ENCODE results near the gene SGSH.

Gene SGSH

DNA sequence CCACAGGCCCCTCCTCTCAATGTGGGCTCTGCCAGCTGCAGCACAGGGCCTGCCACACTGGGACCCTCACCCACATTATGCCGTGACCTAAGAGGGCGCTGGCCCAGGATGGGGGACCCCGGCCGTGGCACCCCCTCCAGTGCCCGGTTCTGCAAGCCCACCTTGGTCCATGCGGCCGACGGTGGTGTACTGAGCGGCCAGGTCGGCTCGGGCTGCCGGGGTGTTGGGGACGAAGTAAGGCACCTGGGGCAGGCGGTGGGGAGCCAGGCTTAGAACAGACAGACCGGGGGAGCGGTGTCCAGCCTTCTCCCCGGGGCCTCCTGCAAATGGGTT is 6.5 kb downstream of the SGSH start:
- no peak for ATAC-seq
- TF ChIP-seq TOX (CRISPR knock-in tag; IDR thresholded peaks at IDR 0.05; ENCODE audit: borderline replicate concordance) (no peak), TCF4 (CRISPR knock-in tag; IDR thresholded peaks at IDR 0.05; ENCODE audit: borderline replicate concordance) (no peak), ESRRG (CRISPR knock-in tag; IDR thresholded peaks at IDR 0.05) (no peak), ZFP3 (CRISPR knock-in tag; IDR thresholded peaks at IDR 0.05) (no peak), ZNF70 (CRISPR knock-in tag; IDR thresholded peaks at IDR 0.05) (no peak), ZNF8 (CRISPR knock-in tag; IDR thresholded peaks at IDR 0.05) (no peak), ZC3H10 (CRISPR knock-in tag; IDR thresholded peaks at IDR 0.05) (no peak), SNAI2 (CRISPR knock-in tag; IDR thresholded peaks at IDR 0.05) (no peak), ZFP30 (CRISPR knock-in tag; IDR thresholded peaks at IDR 0.05) (no peak), CSDC2 (CRISPR knock-in tag; IDR thresholded peaks at IDR 0.05) (no peak), GLIS3 (CRISPR knock-in tag; IDR thresholded peaks at IDR 0.05) (no peak), ZNF565 (CRISPR knock-in tag; conservative IDR thresholded peaks at IDR 0.05; ENCODE audit: low read depth) (no peak), PPARA (CRISPR knock-in tag; IDR thresholded peaks at IDR 0.05; ENCODE audit: borderline replicate concordance) (no peak), BACH2 (CRISPR knock-in tag; IDR thresholded peaks at IDR 0.05; ENCODE audit: borderline replicate concordance) (no peak)
- TF ChIP-seq, protein P1, sequence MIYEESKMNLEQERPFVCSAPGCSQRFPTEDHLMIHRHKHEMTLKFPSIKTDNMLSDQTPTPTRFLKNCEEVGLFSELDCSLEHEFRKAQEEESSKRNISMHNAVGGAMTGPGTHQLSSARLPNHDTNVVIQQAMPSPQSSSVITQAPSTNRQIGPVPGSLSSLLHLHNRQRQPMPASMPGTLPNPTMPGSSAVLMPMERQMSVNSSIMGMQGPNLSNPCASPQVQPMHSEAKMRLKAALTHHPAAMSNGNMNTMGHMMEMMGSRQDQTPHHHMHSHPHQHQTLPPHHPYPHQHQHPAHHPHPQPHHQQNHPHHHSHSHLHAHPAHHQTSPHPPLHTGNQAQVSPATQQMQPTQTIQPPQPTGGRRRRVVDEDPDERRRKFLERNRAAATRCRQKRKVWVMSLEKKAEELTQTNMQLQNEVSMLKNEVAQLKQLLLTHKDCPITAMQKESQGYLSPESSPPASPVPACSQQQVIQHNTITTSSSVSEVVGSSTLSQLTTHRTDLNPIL (CRISPR knock-in tag; IDR thresholded peaks at IDR 0.05; ENCODE audit: low read depth): no peak
- TF ChIP-seq, protein P2, sequence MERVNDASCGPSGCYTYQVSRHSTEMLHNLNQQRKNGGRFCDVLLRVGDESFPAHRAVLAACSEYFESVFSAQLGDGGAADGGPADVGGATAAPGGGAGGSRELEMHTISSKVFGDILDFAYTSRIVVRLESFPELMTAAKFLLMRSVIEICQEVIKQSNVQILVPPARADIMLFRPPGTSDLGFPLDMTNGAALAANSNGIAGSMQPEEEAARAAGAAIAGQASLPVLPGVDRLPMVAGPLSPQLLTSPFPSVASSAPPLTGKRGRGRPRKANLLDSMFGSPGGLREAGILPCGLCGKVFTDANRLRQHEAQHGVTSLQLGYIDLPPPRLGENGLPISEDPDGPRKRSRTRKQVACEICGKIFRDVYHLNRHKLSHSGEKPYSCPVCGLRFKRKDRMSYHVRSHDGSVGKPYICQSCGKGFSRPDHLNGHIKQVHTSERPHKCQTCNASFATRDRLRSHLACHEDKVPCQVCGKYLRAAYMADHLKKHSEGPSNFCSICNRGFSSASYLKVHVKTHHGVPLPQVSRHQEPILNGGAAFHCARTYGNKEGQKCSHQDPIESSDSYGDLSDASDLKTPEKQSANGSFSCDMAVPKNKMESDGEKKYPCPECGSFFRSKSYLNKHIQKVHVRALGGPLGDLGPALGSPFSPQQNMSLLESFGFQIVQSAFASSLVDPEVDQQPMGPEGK (CRISPR knock-in tag; IDR thresholded peaks at IDR 0.05; ENCODE audit: borderline replicate concordance): no peak
- TF ChIP-seq, protein P3, sequence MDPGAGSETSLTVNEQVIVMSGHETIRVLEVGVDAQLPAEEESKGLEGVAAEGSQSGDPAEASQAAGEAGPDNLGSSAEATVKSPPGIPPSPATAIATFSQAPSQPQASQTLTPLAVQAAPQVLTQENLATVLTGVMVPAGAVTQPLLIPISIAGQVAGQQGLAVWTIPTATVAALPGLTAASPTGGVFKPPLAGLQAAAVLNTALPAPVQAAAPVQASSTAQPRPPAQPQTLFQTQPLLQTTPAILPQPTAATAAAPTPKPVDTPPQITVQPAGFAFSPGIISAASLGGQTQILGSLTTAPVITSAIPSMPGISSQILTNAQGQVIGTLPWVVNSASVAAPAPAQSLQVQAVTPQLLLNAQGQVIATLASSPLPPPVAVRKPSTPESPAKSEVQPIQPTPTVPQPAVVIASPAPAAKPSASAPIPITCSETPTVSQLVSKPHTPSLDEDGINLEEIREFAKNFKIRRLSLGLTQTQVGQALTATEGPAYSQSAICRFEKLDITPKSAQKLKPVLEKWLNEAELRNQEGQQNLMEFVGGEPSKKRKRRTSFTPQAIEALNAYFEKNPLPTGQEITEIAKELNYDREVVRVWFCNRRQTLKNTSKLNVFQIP (CRISPR knock-in tag; IDR thresholded peaks at IDR 0.05; ENCODE audit: borderline replicate concordance, low read depth): no peak
- TF ChIP-seq, protein P4, sequence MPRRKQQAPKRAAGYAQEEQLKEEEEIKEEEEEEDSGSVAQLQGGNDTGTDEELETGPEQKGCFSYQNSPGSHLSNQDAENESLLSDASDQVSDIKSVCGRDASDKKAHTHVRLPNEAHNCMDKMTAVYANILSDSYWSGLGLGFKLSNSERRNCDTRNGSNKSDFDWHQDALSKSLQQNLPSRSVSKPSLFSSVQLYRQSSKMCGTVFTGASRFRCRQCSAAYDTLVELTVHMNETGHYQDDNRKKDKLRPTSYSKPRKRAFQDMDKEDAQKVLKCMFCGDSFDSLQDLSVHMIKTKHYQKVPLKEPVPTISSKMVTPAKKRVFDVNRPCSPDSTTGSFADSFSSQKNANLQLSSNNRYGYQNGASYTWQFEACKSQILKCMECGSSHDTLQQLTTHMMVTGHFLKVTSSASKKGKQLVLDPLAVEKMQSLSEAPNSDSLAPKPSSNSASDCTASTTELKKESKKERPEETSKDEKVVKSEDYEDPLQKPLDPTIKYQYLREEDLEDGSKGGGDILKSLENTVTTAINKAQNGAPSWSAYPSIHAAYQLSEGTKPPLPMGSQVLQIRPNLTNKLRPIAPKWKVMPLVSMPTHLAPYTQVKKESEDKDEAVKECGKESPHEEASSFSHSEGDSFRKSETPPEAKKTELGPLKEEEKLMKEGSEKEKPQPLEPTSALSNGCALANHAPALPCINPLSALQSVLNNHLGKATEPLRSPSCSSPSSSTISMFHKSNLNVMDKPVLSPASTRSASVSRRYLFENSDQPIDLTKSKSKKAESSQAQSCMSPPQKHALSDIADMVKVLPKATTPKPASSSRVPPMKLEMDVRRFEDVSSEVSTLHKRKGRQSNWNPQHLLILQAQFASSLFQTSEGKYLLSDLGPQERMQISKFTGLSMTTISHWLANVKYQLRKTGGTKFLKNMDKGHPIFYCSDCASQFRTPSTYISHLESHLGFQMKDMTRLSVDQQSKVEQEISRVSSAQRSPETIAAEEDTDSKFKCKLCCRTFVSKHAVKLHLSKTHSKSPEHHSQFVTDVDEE (CRISPR knock-in tag; IDR thresholded peaks at IDR 0.05): no peak
- TF ChIP-seq, protein P5, sequence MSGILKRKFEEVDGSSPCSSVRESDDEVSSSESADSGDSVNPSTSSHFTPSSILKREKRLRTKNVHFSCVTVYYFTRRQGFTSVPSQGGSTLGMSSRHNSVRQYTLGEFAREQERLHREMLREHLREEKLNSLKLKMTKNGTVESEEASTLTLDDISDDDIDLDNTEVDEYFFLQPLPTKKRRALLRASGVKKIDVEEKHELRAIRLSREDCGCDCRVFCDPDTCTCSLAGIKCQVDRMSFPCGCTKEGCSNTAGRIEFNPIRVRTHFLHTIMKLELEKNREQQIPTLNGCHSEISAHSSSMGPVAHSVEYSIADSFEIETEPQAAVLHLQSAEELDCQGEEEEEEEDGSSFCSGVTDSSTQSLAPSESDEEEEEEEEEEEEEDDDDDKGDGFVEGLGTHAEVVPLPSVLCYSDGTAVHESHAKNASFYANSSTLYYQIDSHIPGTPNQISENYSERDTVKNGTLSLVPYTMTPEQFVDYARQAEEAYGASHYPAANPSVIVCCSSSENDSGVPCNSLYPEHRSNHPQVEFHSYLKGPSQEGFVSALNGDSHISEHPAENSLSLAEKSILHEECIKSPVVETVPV (CRISPR knock-in tag; IDR thresholded peaks at IDR 0.05): no peak

DNA sequence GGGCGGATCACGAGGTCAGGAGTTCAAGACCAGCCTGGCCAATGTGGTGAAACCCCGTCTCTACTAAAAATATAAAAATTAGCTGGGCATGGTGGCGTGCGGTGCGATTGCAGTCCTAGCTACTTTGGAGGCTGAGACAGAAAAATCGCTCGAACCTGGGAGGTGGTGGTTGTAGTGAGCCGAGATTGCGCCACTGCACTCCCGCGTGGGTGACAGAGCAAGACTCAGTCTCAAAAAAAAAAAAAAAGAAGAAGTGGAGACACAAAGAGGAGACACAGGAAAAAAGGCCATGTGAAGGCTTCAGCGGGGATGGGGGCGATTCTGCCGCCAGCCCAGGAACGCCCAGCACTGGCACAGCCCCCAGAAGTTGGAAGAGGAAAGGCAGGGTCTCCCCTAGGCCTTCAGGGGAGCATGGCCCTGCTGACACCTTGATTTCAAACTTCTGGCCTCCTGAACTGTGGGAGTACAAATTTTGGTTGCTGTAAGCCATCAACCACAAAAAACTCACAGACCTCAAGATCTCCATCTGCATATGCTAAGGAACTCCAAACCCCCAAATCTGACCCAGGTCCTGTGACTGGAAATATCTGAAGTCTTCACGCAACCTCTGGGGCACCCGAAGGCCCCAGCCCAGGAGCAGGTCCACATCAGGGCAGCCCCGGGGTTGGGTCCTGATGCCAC is 7.0 kb downstream of the SGSH start:
- no peak for ATAC-seq
- TF ChIP-seq ZNF565 (CRISPR knock-in tag; conservative IDR thresholded peaks at IDR 0.05; ENCODE audit: low read depth) (no peak), ISL1 (CRISPR knock-in tag; IDR thresholded peaks at IDR 0.05) (no peak), ARNTL (CRISPR knock-in tag; IDR thresholded peaks at IDR 0.05; ENCODE audit: borderline replicate concordance, low read depth) (no peak), TCF4 (CRISPR knock-in tag; IDR thresholded peaks at IDR 0.05; ENCODE audit: borderline replicate concordance) (no peak), ZNF70 (CRISPR knock-in tag; IDR thresholded peaks at IDR 0.05) (no peak), CSDC2 (CRISPR knock-in tag; IDR thresholded peaks at IDR 0.05) (no peak), ZFP3 (CRISPR knock-in tag; IDR thresholded peaks at IDR 0.05) (no peak), PPARA (CRISPR knock-in tag; IDR thresholded peaks at IDR 0.05; ENCODE audit: borderline replicate concordance) (no peak), TOX (CRISPR knock-in tag; IDR thresholded peaks at IDR 0.05; ENCODE audit: borderline replicate concordance) (no peak)

DNA sequence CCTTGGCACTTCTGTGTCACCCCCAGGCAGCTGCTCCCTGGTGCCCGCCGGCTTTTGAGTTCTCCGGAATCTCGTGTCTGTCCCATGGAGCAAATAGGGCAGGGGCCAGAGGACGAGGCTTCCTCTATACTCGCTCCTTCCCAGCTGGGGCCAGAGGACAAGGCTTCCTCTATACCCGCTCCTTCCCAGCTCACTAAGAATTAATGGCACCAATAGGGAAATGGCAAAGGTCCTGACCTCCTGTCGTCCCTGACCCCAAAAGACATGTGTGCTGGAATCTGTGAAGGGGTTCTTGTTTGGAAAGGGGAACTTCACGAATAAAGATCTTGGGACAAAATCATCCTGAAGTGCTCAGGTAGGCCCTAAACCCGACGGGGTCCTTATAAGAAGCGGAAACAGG is 7.6 kb downstream of the SGSH start:
- no peak for ATAC-seq
- no peak for TF ChIP-seq BACH2 (CRISPR knock-in tag; IDR thresholded peaks at IDR 0.05; ENCODE audit: borderline replicate concordance)
- TF ChIP-seq, protein P3 (CRISPR knock-in tag; IDR thresholded peaks at IDR 0.05; ENCODE audit: borderline replicate concordance, low read depth): no peak
- no peak for TF ChIP-seq ZNF70 (CRISPR knock-in tag; IDR thresholded peaks at IDR 0.05)
- no peak for TF ChIP-seq ESRRG (CRISPR knock-in tag; IDR thresholded peaks at IDR 0.05)
- TF ChIP-seq, protein P4 (CRISPR knock-in tag; IDR thresholded peaks at IDR 0.05): no peak
- no peak for TF ChIP-seq PPARA (CRISPR knock-in tag; IDR thresholded peaks at IDR 0.05; ENCODE audit: borderline replicate concordance)
- TF ChIP-seq RARB (CRISPR knock-in tag; IDR thresholded peaks at IDR 0.05): no peak
- TF ChIP-seq OSR1 (CRISPR knock-in tag; IDR thresholded peaks at IDR 0.05): no peak
- no peak for TF ChIP-seq GLIS3 (CRISPR knock-in tag; IDR thresholded peaks at IDR 0.05)
- TF ChIP-seq SNAI2 (CRISPR knock-in tag; IDR thresholded peaks at IDR 0.05): no peak
- no peak for TF ChIP-seq ZNF8 (CRISPR knock-in tag; IDR thresholded peaks at IDR 0.05)
- no peak for TF ChIP-seq ISL1 (CRISPR knock-in tag; IDR thresholded peaks at IDR 0.05)

All from SK-N-SH treated with all-trans-retinoic acid at 6 μM for 48 hours (cell line).